ENCODE results near the gene DENND2A.
"Not testable (repeated sequence)": the region's sequence is repeated elsewhere in the genome, so short reads cannot be mapped to it uniquely, and the experiment has no call there.

The DENND2A gene

DNA sequence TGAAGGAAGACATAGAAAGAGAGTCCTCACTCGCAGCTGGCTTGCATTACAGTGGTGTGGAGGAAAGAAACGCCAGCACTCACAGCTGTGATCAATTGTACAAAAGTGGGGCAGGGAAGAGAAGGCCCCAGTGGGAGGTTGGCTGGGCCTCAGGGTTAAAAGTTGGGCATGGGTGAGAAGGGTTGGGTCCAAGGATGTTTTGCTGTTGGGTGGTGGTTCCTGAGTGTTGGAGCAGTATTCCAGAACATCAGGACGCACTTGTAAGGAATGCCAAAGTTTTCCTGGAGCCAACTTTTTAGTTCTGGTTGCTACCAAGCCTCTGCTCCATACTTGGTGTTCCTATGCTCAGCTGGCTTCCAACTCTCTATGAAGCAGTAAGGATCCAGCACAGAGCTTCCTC, 105.9 kb downstream of the DENND2A start:
- Histone ChIP-seq H3K4me3 (ENCODE audit: low read length) (no peak overlapping the region), H3K4me2 (ENCODE audit: low read length) (no peak overlapping the region), H3K79me2 (ENCODE audit: control insufficient read depth, low read length) (no peaks in the 10 kb centered on the region), H3F3A (ENCODE audit: control insufficient read depth, insufficient read depth) (no peaks in the 10 kb centered on the region), H3K27ac (ENCODE audit: low read depth, low read length) (no peak overlapping the region), H3K27me3 (ENCODE audit: control insufficient read depth, low read length) (peaks cover 18% of the 10 kb centered on the region), H3K9me3 (ENCODE audit: control insufficient read depth, insufficient read depth, low read length) (no peaks in the 10 kb centered on the region), H4K20me1 (ENCODE audit: control insufficient read depth, insufficient read depth, low read depth, low read length) (no peaks in the 10 kb centered on the region), H3K36me3 (ENCODE audit: control insufficient read depth, low read length) (no peaks in the 10 kb centered on the region), H3K9me2 (replicated peaks; ENCODE audit: control insufficient read depth, low read length) (no peaks in the 10 kb centered on the region), H3K4me1 (ENCODE audit: control insufficient read depth, low read length) (no peaks in the 10 kb centered on the region)
- TF ChIP-seq, protein P1, sequence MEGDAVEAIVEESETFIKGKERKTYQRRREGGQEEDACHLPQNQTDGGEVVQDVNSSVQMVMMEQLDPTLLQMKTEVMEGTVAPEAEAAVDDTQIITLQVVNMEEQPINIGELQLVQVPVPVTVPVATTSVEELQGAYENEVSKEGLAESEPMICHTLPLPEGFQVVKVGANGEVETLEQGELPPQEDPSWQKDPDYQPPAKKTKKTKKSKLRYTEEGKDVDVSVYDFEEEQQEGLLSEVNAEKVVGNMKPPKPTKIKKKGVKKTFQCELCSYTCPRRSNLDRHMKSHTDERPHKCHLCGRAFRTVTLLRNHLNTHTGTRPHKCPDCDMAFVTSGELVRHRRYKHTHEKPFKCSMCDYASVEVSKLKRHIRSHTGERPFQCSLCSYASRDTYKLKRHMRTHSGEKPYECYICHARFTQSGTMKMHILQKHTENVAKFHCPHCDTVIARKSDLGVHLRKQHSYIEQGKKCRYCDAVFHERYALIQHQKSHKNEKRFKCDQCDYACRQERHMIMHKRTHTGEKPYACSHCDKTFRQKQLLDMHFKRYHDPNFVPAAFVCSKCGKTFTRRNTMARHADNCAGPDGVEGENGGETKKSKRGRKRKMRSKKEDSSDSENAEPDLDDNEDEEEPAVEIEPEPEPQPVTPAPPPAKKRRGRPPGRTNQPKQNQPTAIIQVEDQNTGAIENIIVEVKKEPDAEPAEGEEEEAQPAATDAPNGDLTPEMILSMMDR (IDR thresholded peaks at IDR 0.05; ENCODE audit: low read depth, low read length, poor library complexity, severe bottlenecking) = no peak
- TF ChIP-seq EZH2phosphoT487 (IDR thresholded peaks at IDR 0.05; ENCODE audit: borderline replicate concordance, low read length) = no peak

DNA sequence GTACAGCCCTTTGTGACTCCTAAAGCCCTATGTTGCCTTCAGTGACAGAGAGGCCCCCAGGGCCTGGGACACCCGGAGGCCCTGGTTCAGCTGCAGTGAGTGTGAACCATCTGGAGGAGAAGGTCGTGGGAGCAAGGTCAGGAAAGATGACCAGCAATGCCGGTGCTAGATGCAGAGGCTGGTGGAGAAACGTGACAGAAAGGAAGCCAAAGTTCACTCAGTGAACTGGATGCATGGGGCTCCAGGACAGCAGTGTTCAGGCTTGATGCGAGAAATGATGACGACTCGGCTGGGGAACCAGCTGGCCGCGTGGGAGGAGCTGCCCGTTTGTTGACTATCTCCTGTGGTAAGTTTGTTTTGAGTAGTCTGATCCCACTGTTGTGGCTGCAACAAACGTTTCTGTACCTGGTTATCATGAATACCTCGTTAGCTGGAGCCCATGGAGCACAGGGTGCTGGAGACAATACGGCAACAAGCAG, 107.2 kb downstream of the DENND2A start:
- Histone ChIP-seq H3K79me2 (ENCODE audit: control insufficient read depth, low read length) (no peaks in the 10 kb centered on the region), H3K4me2 (ENCODE audit: low read length) (no peak overlapping the region), H3K4me3 (ENCODE audit: low read length) (no peak overlapping the region), H3K4me1 (ENCODE audit: control insufficient read depth, low read length) (no peaks in the 10 kb centered on the region), H3K36me3 (ENCODE audit: control insufficient read depth, low read length) (no peaks in the 10 kb centered on the region), H3K27ac (ENCODE audit: low read depth, low read length) (no peak overlapping the region), H3K9me2 (replicated peaks; ENCODE audit: control insufficient read depth, low read length) (no peaks in the 10 kb centered on the region), H3F3A (ENCODE audit: control insufficient read depth, insufficient read depth) (no peaks in the 10 kb centered on the region), H4K20me1 (ENCODE audit: control insufficient read depth, insufficient read depth, low read depth, low read length) (no peaks in the 10 kb centered on the region), H3K27me3 (ENCODE audit: control insufficient read depth, low read length) (peaks cover 18% of the 10 kb centered on the region), H3K9me3 (ENCODE audit: control insufficient read depth, insufficient read depth, low read length) (no peaks in the 10 kb centered on the region)
- no peak for TF ChIP-seq EZH2phosphoT487 (IDR thresholded peaks at IDR 0.05; ENCODE audit: borderline replicate concordance, low read length)
- TF ChIP-seq, protein P1 (IDR thresholded peaks at IDR 0.05; ENCODE audit: low read depth, low read length, poor library complexity, severe bottlenecking) = no peak

DNA sequence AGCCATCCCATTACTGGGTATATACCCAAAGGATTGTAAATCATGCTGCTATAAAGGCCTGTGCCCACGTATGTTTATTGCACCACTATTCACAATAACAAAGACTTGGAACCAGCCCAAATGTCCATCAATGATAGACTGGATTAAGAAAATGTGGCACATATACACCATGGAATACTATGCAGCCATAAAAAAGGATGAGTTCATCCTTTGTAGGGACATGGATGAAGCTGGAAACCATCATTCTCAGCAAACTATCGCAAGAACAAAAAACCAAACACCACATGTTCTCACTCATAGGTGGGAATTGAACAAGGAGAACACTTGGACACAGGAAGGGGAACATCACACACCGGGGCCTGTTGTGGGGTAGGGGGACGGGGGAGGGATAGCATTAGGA, 111.2 kb downstream of the DENND2A start:
- not testable (repeated sequence) for H3K79me2 ChIP-seq (ENCODE audit: control insufficient read depth, low read length); H3K27ac ChIP-seq (ENCODE audit: low read depth, low read length); H3K9me2 ChIP-seq (replicated peaks; ENCODE audit: control insufficient read depth, low read length); H3K4me1 ChIP-seq (ENCODE audit: control insufficient read depth, low read length); H3K9me3 ChIP-seq (ENCODE audit: control insufficient read depth, insufficient read depth, low read length); H4K20me1 ChIP-seq (ENCODE audit: control insufficient read depth, insufficient read depth, low read depth, low read length); H3K4me3 ChIP-seq (ENCODE audit: low read length); H3K4me2 ChIP-seq (ENCODE audit: low read length); H3K36me3 ChIP-seq (ENCODE audit: control insufficient read depth, low read length); H3F3A ChIP-seq (ENCODE audit: control insufficient read depth, insufficient read depth); H3K27me3 ChIP-seq (ENCODE audit: control insufficient read depth, low read length)

DNA sequence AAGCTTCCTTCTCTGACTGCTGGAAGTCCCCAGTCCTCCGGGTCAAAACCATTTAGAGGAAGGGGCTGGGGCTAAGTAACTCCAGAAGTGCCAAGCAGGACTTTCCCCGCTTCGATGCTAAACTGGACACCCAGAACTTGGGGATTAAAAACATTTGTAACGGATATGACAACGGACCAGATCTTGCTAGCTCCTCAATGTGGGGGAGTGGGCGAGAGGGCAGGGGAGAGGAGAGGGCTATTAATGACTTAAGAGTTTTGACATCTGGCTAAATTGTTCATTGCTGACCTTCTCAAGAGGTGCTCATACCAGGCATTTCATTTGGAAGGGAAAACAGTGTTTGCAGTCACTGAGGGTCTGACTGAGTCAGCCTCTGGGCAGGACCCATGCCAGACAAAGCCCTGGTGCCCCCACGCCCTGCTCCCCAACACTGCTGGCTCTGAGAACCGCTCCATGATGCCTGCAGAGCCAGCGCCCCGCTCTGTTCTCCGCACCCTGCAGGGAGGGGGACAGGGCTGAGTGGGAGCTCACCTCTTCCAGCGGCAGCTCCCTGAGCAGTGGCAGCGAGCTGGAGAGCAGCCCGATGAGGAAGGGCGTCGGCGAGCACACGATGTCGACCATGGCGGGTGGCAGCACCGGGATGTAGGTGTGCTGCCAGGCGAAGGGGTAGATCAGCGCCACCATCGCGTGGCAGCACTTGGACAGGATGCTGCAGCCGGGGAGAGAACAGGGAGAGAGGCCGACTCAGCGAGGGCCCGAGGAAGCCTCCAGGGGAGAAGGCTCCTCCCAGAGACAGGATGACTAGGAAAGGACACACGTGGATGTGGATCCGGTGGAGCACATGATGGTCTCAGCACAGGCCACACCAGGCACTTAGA, 113.6 kb downstream of the DENND2A start:
- TF ChIP-seq, protein P1 (IDR thresholded peaks at IDR 0.05; ENCODE audit: low read depth, low read length, poor library complexity, severe bottlenecking) = no peak
- no peak for TF ChIP-seq EZH2phosphoT487 (IDR thresholded peaks at IDR 0.05; ENCODE audit: borderline replicate concordance, low read length)
- H3K79me2 ChIP-seq (ENCODE audit: control insufficient read depth, low read length) = no peaks in the 10 kb centered on the region
- H3K4me1 ChIP-seq (ENCODE audit: control insufficient read depth, low read length) = no peaks in the 10 kb centered on the region
- H4K20me1 ChIP-seq (ENCODE audit: control insufficient read depth, insufficient read depth, low read depth, low read length) = no peaks in the 10 kb centered on the region
- H3K4me2 ChIP-seq (ENCODE audit: low read length) = no peak overlapping the region
- H3K27me3 ChIP-seq (ENCODE audit: control insufficient read depth, low read length) = no peaks in the 10 kb centered on the region
- no peak overlapping the region for H3K4me3 ChIP-seq (ENCODE audit: low read length)
- no peak overlapping the region for H3K27ac ChIP-seq (ENCODE audit: low read depth, low read length)
- H3F3A ChIP-seq (ENCODE audit: control insufficient read depth, insufficient read depth) = no peaks in the 10 kb centered on the region
- H3K36me3 ChIP-seq (ENCODE audit: control insufficient read depth, low read length) = no peaks in the 10 kb centered on the region
- H3K9me3 ChIP-seq (ENCODE audit: control insufficient read depth, insufficient read depth, low read length) = no peaks in the 10 kb centered on the region
- no peaks in the 10 kb centered on the region for H3K9me2 ChIP-seq (replicated peaks; ENCODE audit: control insufficient read depth, low read length)

All from DOHH2 (cell line).